Measurements from ENCODE around the gene RAD51B.
"Not testable (repeated sequence)": the region's sequence is repeated elsewhere in the genome, so short reads cannot be mapped to it uniquely, and the experiment has no call there.

Gene RAD51B

DNA sequence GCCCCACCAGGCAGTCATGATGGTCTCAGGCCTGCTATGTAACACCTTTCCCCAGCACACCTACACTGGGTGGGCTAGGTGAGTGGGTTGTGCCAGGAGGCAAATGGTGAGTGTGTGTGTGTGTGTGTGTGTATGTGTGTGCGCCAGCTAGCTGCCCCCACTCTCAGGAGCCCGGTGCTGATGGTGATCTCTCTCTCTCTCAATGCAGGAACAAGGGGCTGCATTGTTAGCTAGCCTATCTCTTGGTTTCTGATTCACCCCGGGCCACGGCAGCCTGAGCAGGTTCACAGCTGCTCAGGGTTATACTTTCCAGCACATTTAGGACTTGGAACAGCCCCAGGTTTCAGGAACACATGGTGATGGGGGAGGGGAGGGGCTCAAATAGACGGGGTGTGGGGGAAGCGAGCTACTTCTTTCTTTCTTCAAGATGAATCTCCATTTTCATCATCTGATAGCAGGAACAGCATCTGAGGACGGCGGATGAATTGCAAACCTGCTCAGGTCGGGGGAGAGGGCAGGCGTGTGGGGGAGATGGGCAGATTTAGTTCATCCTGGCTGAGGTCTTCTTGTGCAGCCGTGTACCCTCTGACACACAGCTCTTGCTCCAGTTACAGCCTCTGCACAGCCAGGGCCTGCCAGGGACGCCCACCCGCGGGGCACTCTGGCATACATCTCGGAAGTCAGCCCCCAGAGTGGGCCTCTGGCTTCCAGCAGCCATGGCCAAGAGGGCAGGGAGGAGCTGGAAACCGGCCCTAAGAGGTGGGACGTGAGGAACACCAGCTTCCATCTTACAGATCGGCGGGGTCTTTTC, 835.6 kb downstream of the RAD51B start:
- no peak for DNase-seq (ENCODE audit: low read depth in 3 of 3)

DNA sequence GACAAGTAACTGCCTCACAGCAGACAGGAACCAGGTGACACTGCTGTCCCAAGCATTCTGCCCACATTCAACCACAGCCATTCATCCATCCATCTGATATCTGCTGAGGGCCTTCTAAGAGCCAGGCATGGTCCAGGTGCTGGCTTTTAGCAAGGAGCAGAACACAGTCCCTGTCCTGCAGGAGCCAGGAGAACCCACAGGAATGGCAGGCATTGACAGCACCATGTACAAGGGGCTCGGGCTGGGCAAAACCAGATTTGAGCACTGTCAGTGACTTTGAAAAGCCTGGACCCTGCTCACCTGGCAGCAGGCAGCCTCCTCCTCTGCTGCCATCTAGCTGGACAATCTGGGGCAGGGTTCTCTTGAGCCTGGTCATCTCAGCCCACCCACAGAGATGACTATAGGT, 836.3 kb downstream of the RAD51B start:
- no peak for DNase-seq (ENCODE audit: low read depth in 3 of 3)

DNA sequence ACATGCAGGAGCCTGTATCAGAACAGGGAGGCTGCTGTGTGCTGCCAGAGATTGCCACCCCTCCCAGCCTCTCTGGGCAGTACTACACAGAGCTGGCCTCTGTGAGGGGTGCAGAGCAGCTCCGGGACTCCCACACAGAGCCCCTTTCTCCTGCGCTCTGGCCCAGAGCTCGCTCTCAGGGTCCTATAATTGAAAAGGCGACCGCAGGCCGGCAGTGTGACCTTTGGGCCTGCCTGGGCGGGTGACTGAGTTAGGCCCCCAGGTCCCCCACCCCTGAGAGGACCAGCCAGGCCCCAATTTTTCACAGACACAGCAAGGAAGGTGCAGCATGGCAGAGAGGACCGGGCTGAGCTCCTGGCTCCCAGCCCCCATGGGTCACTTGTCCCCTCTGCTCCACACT, 836.9 kb downstream of the RAD51B start:
- no peak for DNase-seq (ENCODE audit: low read depth in 3 of 3)

GRCh38 chr14:68657300-68658028, 837.9 kb downstream of the RAD51B start:
- no peak for DNase-seq (ENCODE audit: low read depth in 3 of 3)

DNA sequence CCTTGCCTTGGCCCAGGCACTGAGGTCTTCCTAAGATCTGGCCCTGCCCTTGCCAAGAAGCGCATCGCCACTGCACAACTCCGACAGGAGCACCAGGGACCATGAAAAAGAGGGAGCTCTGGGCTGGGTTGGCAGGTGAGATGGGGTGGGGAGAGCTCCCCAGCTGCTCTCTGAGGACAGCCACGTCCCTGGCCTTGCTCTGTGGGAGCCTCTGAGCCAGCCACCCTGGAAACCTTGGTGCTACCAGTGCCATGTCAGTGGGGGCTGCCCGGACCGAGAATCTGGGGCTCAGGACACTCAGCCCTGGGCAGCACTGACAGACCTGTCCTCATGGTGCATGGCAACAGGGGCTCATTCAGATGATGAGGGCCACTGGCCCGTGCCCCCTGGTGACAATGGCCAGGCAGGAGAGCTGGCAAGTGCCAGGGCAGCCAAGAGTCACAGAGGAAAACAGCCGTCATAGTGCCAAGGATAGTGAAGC, 838.5 kb downstream of the RAD51B start:
- DNase-seq (ENCODE audit: low read depth in 3 of 3) = no peak

- no peak for DNase-seq (ENCODE audit: low read depth in 3 of 3)
These were observed 839.7 kb downstream of the RAD51B start for GRCh38 chr14:68658943-68659931.

DNA sequence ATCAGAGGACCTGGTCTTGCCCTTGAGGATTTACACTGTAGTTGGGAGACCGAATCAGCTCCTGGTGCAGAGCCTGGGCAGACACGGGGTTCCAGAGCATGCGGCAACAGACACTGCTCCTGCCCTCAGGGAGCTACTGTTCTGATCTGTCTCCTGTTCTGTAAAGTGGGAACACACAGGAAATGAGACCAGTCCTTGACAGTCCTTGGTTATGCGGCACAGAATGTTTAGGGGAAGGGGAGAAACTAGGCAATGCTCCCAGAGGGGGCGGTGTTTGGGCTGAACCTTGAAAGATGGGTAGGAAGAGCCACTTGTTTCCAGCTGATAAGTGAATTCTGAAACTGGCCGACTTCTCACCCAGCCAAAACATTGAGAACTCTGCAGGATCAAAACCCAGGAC, 840.9 kb downstream of the RAD51B start:
- no peak for DNase-seq (ENCODE audit: low read depth in 3 of 3)

DNA sequence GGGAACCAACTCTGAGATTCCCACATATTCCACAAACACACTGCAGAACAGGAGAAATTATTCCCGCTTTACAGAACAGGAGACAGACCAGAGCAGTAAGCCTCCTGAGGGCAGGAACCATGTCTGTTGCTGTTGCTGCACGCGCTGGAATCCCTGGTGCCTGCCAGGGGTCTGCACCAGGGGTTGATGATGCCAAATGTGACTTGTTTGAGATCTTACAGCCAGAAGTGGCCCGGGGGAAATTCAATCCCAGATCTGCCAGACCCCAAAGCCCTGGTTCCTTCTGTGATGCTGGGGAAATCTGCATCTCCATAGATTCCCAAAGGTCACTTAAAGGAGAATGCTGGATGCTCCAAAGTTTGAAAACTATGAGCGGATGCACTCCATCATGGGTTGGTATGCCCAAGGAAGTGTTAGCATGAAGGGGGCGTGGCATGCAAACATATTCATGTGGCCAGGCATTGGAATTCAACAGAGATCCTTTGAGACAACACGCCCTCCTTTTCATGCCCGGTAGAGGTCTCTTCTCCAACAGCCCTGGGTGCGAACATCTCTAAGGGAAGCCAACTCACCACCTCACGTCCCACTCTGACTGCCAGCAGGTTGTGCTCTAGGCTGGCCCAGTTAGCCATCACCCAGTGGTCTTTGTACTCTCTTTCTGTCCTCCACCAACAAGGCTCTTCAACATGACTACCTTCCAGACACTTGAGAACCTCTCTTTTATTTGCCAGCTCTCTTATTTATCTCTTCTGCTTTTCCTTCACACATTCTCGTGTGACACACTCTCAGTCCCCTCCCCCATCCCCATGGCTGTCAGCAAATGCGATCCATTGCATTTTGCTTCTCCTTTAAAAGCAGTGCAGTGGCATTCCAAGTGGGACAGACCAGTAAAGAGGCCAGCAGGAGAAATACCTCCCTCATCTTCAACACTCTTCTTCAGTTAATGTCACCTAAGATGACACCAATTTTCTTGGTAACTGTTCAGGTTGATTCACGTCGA, 841.9 kb downstream of the RAD51B start:
- DNase-seq (ENCODE audit: low read depth in 3 of 3) = no peak

GRCh38 chr14:68662392-68662791, 842.8 kb downstream of the RAD51B start:
- DNase-seq (ENCODE audit: low read depth in 3 of 3) = no peak

- not testable (repeated sequence) for DNase-seq (ENCODE audit: low read depth in 3 of 3)
These were observed 843.2 kb downstream of the RAD51B start for GRCh38 chr14:68662826-68663225.

DNA sequence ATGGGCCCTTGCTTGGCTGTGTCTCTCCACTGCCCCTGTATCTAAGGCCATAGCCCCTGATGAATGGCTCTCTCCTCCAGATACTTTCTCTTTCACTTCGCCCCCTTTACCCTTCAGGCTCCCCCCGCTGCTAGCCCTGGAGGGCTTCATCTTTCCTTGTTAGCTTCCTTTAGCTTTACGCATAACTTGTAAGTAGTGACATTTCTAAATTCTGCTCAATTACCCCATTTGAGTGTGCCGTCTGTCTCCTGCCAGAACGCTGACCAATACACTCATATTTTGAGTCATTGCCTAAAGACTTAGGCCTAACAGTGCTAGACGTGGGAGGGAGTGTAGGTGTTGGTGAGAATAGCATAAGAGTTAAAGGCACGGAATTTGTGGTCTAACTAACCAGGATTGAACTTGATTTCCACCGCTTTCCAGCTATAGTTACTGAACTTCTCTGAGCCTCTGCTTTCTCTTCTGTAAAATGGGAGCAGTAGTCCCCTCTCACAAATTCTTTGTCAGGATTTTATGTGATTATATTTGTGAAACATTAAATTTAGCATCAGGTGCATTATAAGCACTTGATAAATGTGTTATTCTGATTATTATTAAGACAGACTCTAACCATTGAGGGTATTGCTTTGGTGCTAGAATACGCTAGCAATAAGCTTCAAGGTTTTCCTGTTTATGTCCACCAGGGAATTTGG, 844.0 kb downstream of the RAD51B start:
- peak in 1 of 3 experiments; percentile 12 for DNase-seq (ENCODE audit: low read depth in 3 of 3)

- DNase-seq (ENCODE audit: low read depth in 3 of 3) = no peak
These were observed 844.7 kb downstream of the RAD51B start for GRCh38 chr14:68664225-68664681.

GRCh38 chr14:68665131-68665530, 845.6 kb downstream of the RAD51B start:
- no peak for DNase-seq (ENCODE audit: low read depth in 3 of 3)

- no peak for DNase-seq (ENCODE audit: low read depth in 3 of 3)
These were observed 846.2 kb downstream of the RAD51B start for GRCh38 chr14:68665792-68666204.

DNA sequence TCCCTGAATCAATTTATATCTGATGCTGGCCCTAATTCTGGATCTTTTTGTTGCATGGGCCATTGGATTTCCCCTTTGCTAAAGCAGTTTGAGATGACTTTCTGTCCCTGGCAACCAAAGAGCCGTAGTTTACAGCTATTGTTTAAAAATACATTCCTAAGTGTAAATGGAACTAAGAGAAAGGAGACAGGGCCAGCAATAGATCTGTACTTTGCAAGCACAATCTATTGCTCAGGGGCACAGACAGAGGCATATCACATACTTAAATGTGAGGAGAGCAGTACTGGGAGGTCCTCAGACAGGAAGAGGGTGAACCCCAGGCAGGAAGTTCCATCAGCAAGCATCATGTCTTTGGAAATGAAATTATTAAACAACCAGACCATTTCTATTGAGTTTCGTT, 846.7 kb downstream of the RAD51B start:
- DNase-seq (ENCODE audit: low read depth in 3 of 3) = no peak

- no peak for DNase-seq (ENCODE audit: low read depth in 3 of 3)
These were observed 847.3 kb downstream of the RAD51B start for GRCh38 chr14:68666899-68667298.

- no peak for DNase-seq (ENCODE audit: low read depth in 3 of 3)
These were observed 847.8 kb downstream of the RAD51B start for GRCh38 chr14:68667313-68667791.

- no peak for DNase-seq (ENCODE audit: low read depth in 3 of 3)
These were observed 848.4 kb downstream of the RAD51B start for GRCh38 chr14:68668028-68668427.

DNA sequence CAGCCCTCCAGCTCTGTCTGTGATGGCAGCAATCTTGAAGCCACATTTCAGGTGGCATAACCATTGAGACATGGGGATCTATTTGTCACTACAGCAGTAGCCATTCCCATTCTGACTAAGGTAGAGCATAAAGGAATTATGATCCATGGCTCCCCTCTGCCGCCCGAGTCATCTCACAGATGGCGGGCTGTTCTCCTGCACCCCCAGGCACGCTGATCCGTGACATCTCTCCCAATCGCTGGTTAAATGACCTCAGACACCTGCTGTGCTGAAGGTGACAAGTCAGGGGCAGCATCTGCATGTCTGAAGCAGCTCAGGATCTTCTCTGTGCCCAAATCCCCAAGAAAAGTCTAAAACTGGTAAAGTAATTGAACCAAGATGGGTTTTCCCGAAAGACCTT, 849.0 kb downstream of the RAD51B start:
- DNase-seq (ENCODE audit: low read depth in 3 of 3) = no peak

- DNase-seq (ENCODE audit: low read depth in 3 of 3) = no peak
These were observed 849.5 kb downstream of the RAD51B start for GRCh38 chr14:68669111-68669511.

Measured in stimulated activated CD4-positive, alpha-beta T cell treated with anti-CD3 and anti-CD28 coated beads, TNF-alpha, amount 100 ng/mL, for 4 hours (primary cell).